ENCODE results near the gene TRAP1.
A peak's percentile ranks its signal among the peaks of the same experiment; 100 is the strongest.

Gene TRAP1

DNA sequence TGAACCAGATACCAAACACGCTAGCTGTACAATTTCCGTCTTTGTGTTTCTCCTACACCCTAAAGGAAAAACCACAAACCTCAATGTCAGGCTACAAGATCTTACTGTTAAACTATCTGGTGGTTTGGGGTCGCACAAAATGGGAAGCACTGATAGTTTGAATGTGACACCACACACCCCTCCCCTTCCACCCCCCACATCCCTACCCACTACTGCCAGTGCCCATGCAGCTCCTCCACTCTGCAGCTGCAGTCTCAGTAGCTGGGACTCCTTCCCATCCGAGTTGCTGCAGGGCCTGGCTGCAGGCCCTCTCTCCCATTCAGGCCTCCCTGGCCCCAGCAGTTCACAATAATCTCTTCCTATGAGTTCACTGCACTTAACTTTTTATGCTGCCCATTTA lies 18.4 kb downstream of the TRAP1 start:
- Histone ChIP-seq H3K27me3 (replicated peaks in 2 of 5; ENCODE audit: control insufficient read depth in 4 of 5, insufficient read depth in 5 of 5, low read length in 4 of 5) (peaks cover 0 to 66% (median 33%) of the 10 kb centered on the region in 5 experiments), H3K4me1 (ENCODE audit: control extremely low read depth in 1 of 4, control insufficient read depth in 4 of 4, insufficient read depth in 4 of 4, low read length in 3 of 4) (peaks cover 0 to 14% (median 8%) of the 10 kb centered on the region in 4 experiments), H3K9me3 (ENCODE audit: control extremely low read depth in 1 of 5, control insufficient read depth in 4 of 5, insufficient read depth in 2 of 5, low read depth in 1 of 5, low read length in 4 of 5) (no peaks in the 10 kb centered on the region), H3K36me3 (ENCODE audit: control insufficient read depth in 4 of 4, insufficient read depth in 4 of 4, low read length in 3 of 4) (peaks cover 0 to 16% (median 5%) of the 10 kb centered on the region in 4 experiments), H3K4me3 (ENCODE audit: control insufficient read depth in 1 of 7, extremely low read depth in 1 of 7, insufficient read depth in 4 of 7, low read depth in 2 of 7, low read length in 6 of 7) (no peak overlapping the region), H3K27ac (ENCODE audit: insufficient read depth in 1 of 2, low read depth in 1 of 2, low read length in 2 of 2, poor library complexity in 1 of 2, severe bottlenecking in 2 of 2) (no peak overlapping the region)
- DNase-seq, result peak; percentile 92 to 98 (median 97)
- CTCF ChIA-PET, result interaction anchor here (0.9 to 1.7 kb wide), 3 partner anchors 10 to 15 kb away, joined by 3 to 5 read pairs (median 4); no protein-coding TSS in a partner anchor
- 0% methylated on average over 1 of the region's 4 CpGs for WGBS (ENCODE audit: insufficient coverage)
- POLR2A ChIA-PET, result interaction anchor here (0.6 kb wide), 1 partner anchor 70 kb away, joined by 3 read pairs; no protein-coding TSS in a partner anchor

DNA sequence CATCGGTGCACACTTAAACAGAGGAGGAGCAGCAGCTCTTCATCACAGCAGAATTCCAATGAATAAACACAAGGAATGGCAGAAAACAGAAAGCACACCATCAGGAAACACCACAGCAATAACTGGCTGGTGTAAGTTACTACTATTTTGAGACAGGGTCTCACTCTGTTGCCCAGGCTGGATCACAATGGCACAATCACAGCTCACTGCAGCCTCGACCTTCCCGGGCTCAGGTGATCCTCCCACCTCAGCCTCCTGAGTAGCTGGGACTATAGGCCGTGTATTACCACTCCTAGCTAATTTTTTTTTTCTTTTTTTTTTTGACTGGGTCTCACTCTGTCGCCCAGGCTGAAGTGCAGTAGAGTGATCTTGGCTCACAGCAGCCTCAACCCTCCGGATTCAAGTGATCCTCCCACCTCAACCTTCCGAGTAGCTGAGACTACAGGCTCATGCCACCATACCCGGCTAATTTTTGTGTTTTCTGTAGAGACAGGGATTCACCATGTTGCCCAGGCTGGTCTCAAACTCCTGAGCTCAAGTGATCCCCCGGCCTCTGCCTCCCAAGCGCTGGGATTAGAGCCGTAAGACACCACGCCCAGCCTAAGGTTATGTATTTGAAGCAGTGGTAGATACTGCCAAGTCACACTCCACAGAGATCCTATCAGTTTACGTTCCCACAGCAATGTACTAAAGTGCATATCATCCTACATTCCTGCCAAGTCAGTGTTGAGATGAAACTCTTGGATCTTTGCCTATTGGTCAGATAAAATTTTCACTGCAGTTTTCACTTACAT lies 20.7 kb downstream of the TRAP1 start:
- H3K27ac ChIP-seq (ENCODE audit: insufficient read depth in 1 of 2, low read depth in 1 of 2, low read length in 2 of 2, poor library complexity in 1 of 2, severe bottlenecking in 2 of 2), result no peak overlapping the region
- DNase-seq, result peak; percentile 21 to 56 (median 30)
- WGBS (ENCODE audit: insufficient coverage), result 75% methylated on average over 10 of the region's 13 CpGs
- H3K27me3 ChIP-seq (replicated peaks in 2 of 5; ENCODE audit: control insufficient read depth in 4 of 5, insufficient read depth in 5 of 5, low read length in 4 of 5), result peaks cover 0 to 59% (median 32%) of the 10 kb centered on the region in 5 experiments
- ChIA-PET CTCF (no interaction called here), POLR2A (no interaction called here)
- peaks cover 0 to 15% (median 4%) of the 10 kb centered on the region in 4 experiments for H3K36me3 ChIP-seq (ENCODE audit: control insufficient read depth in 4 of 4, insufficient read depth in 4 of 4, low read length in 3 of 4)
- no peaks in the 10 kb centered on the region for H3K9me3 ChIP-seq (ENCODE audit: control extremely low read depth in 1 of 5, control insufficient read depth in 4 of 5, insufficient read depth in 2 of 5, low read depth in 1 of 5, low read length in 4 of 5)
- no peak overlapping the region for H3K4me3 ChIP-seq (ENCODE audit: control insufficient read depth in 1 of 7, extremely low read depth in 1 of 7, insufficient read depth in 4 of 7, low read depth in 2 of 7, low read length in 6 of 7)
- H3K4me1 ChIP-seq (ENCODE audit: control extremely low read depth in 1 of 4, control insufficient read depth in 4 of 4, insufficient read depth in 4 of 4, low read length in 3 of 4), result peaks cover 0 to 14% (median 8%) of the 10 kb centered on the region in 4 experiments

- ChIA-PET POLR2A (no interaction called here), CTCF (interaction anchor here (0.6 kb wide), 1 partner anchor 28 kb away, joined by 3 read pairs; no protein-coding TSS in a partner anchor)
- Histone ChIP-seq H3K4me1 (ENCODE audit: control extremely low read depth in 1 of 4, control insufficient read depth in 4 of 4, insufficient read depth in 4 of 4, low read length in 3 of 4) (peaks cover 0 to 14% (median 8%) of the 10 kb centered on the region in 4 experiments), H3K27me3 (replicated peaks in 2 of 5; ENCODE audit: control insufficient read depth in 4 of 5, insufficient read depth in 5 of 5, low read length in 4 of 5) (peaks cover 0 to 57% (median 32%) of the 10 kb centered on the region in 5 experiments), H3K9me3 (ENCODE audit: control extremely low read depth in 1 of 5, control insufficient read depth in 4 of 5, insufficient read depth in 2 of 5, low read depth in 1 of 5, low read length in 4 of 5) (no peaks in the 10 kb centered on the region), H3K27ac (ENCODE audit: insufficient read depth in 1 of 2, low read depth in 1 of 2, low read length in 2 of 2, poor library complexity in 1 of 2, severe bottlenecking in 2 of 2) (no peak overlapping the region), H3K4me3 (ENCODE audit: control insufficient read depth in 1 of 7, extremely low read depth in 1 of 7, insufficient read depth in 4 of 7, low read depth in 2 of 7, low read length in 6 of 7) (no peak overlapping the region), H3K36me3 (ENCODE audit: control insufficient read depth in 4 of 4, insufficient read depth in 4 of 4, low read length in 3 of 4) (peaks cover 0 to 13% (median 4%) of the 10 kb centered on the region in 4 experiments)
- 98% methylated on average over 15 of the region's 19 CpGs for WGBS (ENCODE audit: insufficient coverage)
- peak in 2 of 3 donors; percentile 22 to 30 for DNase-seq
Measured at GRCh38 chr16:3695610-3696369, 21.5 kb downstream of the TRAP1 start.

DNA sequence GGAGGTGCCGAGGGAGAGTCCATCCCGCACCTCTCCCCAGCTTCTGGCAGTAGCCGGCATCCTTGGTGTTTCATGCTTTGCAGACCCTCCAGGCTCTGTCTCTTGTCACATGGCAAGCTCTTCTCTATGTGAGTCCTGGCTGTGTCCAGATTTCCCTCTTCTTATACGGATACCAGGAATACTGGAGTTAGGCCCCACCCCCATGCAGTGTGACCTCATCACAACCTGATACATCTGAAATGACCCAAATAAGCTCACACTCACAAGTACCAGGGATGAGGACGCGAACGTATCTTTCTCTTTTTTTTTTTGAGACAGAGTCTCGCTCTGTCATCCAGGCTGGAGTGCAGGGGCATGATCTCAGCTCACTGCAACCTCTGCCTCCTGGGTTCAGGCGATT lies 23.3 kb downstream of the TRAP1 start:
- Histone ChIP-seq H3K27me3 (replicated peaks in 2 of 5; ENCODE audit: control insufficient read depth in 4 of 5, insufficient read depth in 5 of 5, low read length in 4 of 5) (peaks cover 0 to 56% (median 24%) of the 10 kb centered on the region in 5 experiments), H3K27ac (ENCODE audit: insufficient read depth in 1 of 2, low read depth in 1 of 2, low read length in 2 of 2, poor library complexity in 1 of 2, severe bottlenecking in 2 of 2) (no peak overlapping the region), H3K9me3 (ENCODE audit: control extremely low read depth in 1 of 5, control insufficient read depth in 4 of 5, insufficient read depth in 2 of 5, low read depth in 1 of 5, low read length in 4 of 5) (no peaks in the 10 kb centered on the region), H3K4me1 (ENCODE audit: control extremely low read depth in 1 of 4, control insufficient read depth in 4 of 4, insufficient read depth in 4 of 4, low read length in 3 of 4) (peaks cover 0 to 8% (median 6%) of the 10 kb centered on the region in 4 experiments), H3K36me3 (ENCODE audit: control insufficient read depth in 4 of 4, insufficient read depth in 4 of 4, low read length in 3 of 4) (peaks cover 0 to 15% (median 6%) of the 10 kb centered on the region in 4 experiments), H3K4me3 (ENCODE audit: control insufficient read depth in 1 of 7, extremely low read depth in 1 of 7, insufficient read depth in 4 of 7, low read depth in 2 of 7, low read length in 6 of 7) (no peak overlapping the region)
- no peak for DNase-seq
- POLR2A ChIA-PET, result no interaction called here
- WGBS (ENCODE audit: insufficient coverage), result 99% methylated on average over 8 of the region's 9 CpGs
- CTCF ChIA-PET, result no interaction called here

DNA sequence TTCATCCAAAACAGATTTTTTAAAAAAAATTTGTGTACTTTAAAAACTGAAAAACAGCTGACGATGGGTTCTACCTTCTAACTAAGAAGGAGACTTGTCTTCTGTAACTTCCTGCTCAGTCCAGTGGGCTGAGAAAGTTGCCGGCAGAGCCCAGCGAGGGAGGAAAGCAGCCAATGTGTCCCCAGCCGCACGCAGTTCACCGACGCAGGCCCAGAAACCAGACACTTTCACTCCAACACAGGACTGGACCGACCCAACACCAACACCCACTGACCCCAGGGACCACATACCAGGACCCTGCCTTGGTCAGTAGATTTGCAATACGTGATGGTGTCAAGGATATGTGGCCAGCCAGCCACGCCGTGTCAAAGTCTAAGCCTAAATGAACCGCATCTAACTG lies 25.6 kb downstream of the TRAP1 start:
- Histone ChIP-seq H3K4me1 (ENCODE audit: control extremely low read depth in 1 of 4, control insufficient read depth in 4 of 4, insufficient read depth in 4 of 4, low read length in 3 of 4) (peaks cover 0 to 2% (median under 1%) of the 10 kb centered on the region in 4 experiments), H3K27ac (ENCODE audit: insufficient read depth in 1 of 2, low read depth in 1 of 2, low read length in 2 of 2, poor library complexity in 1 of 2, severe bottlenecking in 2 of 2) (no peak overlapping the region), H3K27me3 (replicated peaks in 2 of 5; ENCODE audit: control insufficient read depth in 4 of 5, insufficient read depth in 5 of 5, low read length in 4 of 5) (peaks cover 0 to 52% (median 22%) of the 10 kb centered on the region in 5 experiments), H3K4me3 (ENCODE audit: control insufficient read depth in 1 of 7, extremely low read depth in 1 of 7, insufficient read depth in 4 of 7, low read depth in 2 of 7, low read length in 6 of 7) (no peak overlapping the region), H3K9me3 (ENCODE audit: control extremely low read depth in 1 of 5, control insufficient read depth in 4 of 5, insufficient read depth in 2 of 5, low read depth in 1 of 5, low read length in 4 of 5) (no peaks in the 10 kb centered on the region), H3K36me3 (ENCODE audit: control insufficient read depth in 4 of 4, insufficient read depth in 4 of 4, low read length in 3 of 4) (peaks cover 0 to 28% (median 22%) of the 10 kb centered on the region in 4 experiments)
- 95% methylated on average over 8 of the region's 12 CpGs for WGBS (ENCODE audit: insufficient coverage)
- no peak for DNase-seq
- ChIA-PET POLR2A (no interaction called here), CTCF (interaction anchor here (0.7 to 2.0 kb wide), 4 partner anchors 10 to 32 kb away, joined by 3 to 15 read pairs (median 4); no protein-coding TSS in a partner anchor)

GRCh38 chr16:3690980-3691720 lies 26.2 kb downstream of the TRAP1 start:
- peaks cover 0 to 2% (median 0%) of the 10 kb centered on the region in 4 experiments for H3K4me1 ChIP-seq (ENCODE audit: control extremely low read depth in 1 of 4, control insufficient read depth in 4 of 4, insufficient read depth in 4 of 4, low read length in 3 of 4)
- no peak overlapping the region for H3K4me3 ChIP-seq (ENCODE audit: control insufficient read depth in 1 of 7, extremely low read depth in 1 of 7, insufficient read depth in 4 of 7, low read depth in 2 of 7, low read length in 6 of 7)
- peak in 2 of 3 donors; percentile 17 to 18 for DNase-seq
- peaks cover 0 to 30% (median 24%) of the 10 kb centered on the region in 4 experiments for H3K36me3 ChIP-seq (ENCODE audit: control insufficient read depth in 4 of 4, insufficient read depth in 4 of 4, low read length in 3 of 4)
- no peaks in the 10 kb centered on the region for H3K9me3 ChIP-seq (ENCODE audit: control extremely low read depth in 1 of 5, control insufficient read depth in 4 of 5, insufficient read depth in 2 of 5, low read depth in 1 of 5, low read length in 4 of 5)
- H3K27ac ChIP-seq (ENCODE audit: insufficient read depth in 1 of 2, low read depth in 1 of 2, low read length in 2 of 2, poor library complexity in 1 of 2, severe bottlenecking in 2 of 2), result no peak overlapping the region
- WGBS (ENCODE audit: insufficient coverage), result 92% methylated on average over 11 of the region's 19 CpGs
- CTCF ChIA-PET, result interaction anchor here (0.7 to 2.0 kb wide), 10 partner anchors 9 to 566 kb away, joined by 3 to 15 read pairs (median 4); no protein-coding TSS in a partner anchor
- POLR2A ChIA-PET, result no interaction called here
- H3K27me3 ChIP-seq (replicated peaks in 2 of 5; ENCODE audit: control insufficient read depth in 4 of 5, insufficient read depth in 5 of 5, low read length in 4 of 5), result peaks cover 0 to 46% (median 18%) of the 10 kb centered on the region in 5 experiments
